Keratinocyte (primary cell): Measurements from ENCODE around the gene RBMS3.

Experiments used
- EZH2 ChIP-seq: IDR thresholded peaks from one replicate; pipeline ENCODE4 v1.6.1; 2012; ENCODE audit warnings: inconsistent platforms, mild to moderate bottlenecking, low read length, moderate library complexity
- TF ChIP-seq, protein P1 (sequence below), 3 experiments: IDR thresholded peaks in 1 of 3; conservative IDR thresholded peaks in 1 of 3; optimal IDR thresholded peaks in 1 of 3; 2 replicates in 2 of 3; 3 replicates in 1 of 3; pipeline versions ENCODE3 to v1.5.1; 2011; ENCODE audit warnings: low read length in 3 of 3, mild to moderate bottlenecking in 3 of 3, moderate library complexity in 2 of 3, control low read depth in 1 of 3, inconsistent platforms in 1 of 3; ENCODE audit not compliant: insufficient read depth in 2 of 3; ENCODE audit errors: extremely low read depth in 1 of 3

DNA sequence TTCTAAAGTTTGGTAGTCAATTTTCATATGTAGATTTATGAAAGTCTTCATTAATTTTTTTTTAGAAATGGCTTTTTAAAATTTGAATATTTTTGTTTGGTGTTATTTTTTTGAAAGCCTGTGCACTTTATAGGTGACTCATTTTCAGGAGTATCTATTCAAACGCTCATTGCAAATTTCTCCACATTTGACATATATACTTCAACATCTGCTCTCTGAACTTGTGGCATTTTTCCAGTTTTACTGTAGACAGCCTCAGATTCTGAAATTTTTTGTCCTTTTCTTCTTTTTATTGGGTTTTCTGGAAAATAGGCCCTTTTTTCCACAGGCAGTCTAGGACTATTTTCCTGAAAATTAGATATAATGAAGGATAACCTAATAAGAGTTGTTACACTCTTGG lies 396.6 kb downstream of the RBMS3 start:
- TF ChIP-seq, protein P1, sequence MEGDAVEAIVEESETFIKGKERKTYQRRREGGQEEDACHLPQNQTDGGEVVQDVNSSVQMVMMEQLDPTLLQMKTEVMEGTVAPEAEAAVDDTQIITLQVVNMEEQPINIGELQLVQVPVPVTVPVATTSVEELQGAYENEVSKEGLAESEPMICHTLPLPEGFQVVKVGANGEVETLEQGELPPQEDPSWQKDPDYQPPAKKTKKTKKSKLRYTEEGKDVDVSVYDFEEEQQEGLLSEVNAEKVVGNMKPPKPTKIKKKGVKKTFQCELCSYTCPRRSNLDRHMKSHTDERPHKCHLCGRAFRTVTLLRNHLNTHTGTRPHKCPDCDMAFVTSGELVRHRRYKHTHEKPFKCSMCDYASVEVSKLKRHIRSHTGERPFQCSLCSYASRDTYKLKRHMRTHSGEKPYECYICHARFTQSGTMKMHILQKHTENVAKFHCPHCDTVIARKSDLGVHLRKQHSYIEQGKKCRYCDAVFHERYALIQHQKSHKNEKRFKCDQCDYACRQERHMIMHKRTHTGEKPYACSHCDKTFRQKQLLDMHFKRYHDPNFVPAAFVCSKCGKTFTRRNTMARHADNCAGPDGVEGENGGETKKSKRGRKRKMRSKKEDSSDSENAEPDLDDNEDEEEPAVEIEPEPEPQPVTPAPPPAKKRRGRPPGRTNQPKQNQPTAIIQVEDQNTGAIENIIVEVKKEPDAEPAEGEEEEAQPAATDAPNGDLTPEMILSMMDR (optimal IDR thresholded peaks at IDR 0.05 in 1 of 3, IDR thresholded peaks at IDR 0.05 in 1 of 3, conservative IDR thresholded peaks at IDR 0.05 in 1 of 3; ENCODE audit: extremely low read depth in 1 of 3, insufficient read depth in 2 of 3, low read length in 3 of 3) = no peak
- no peak for TF ChIP-seq EZH2
